Naive B cell (primary cell): ENCODE data around the gene WRAP73. TPM values are rescaled to one million over a fixed set of nuclear protein-coding genes. Genes with fewer than 3 reads are reported as not detected.
"Not testable (repeated sequence)": the region's sequence is repeated elsewhere in the genome, so short reads cannot be mapped to it uniquely, and the experiment has no call there.

Source experiments
- ATAC-seq, 2 donors: fragments of 150-1000 bp; cut with Tn5 transposase; 2 replicates each; pipeline ENCODE4 v1.10.0; 2021; ENCODE audit warnings: low read depth in 2 of 2, mild to moderate bottlenecking in 2 of 2, moderate library complexity in 2 of 2
- DNase-seq: peaks from one replicate; pipeline ENCODE4 v3.0.0; 2022
- H3K27ac Mint-ChIP-seq, 6 donors: one replicate each; pipeline ENCODE4 v1.8.0; 2020 to 2022; ENCODE audit warnings: mild to moderate bottlenecking in 6 of 6, mixed read lengths in 6 of 6, moderate library complexity in 5 of 6, inconsistent platforms in 2 of 6
- H3K27me3 Mint-ChIP-seq, 3 donors: one replicate each; pipeline ENCODE4 v1.8.0; 2021 to 2022; ENCODE audit warnings: mixed read lengths in 3 of 3, mild to moderate bottlenecking in 1 of 3
- H3K36me3 Mint-ChIP-seq, 2 donors: one replicate each; pipeline ENCODE4 v1.8.0; 2020 to 2022; ENCODE audit warnings: mixed read lengths in 2 of 2, inconsistent platforms in 1 of 2, mild to moderate bottlenecking in 1 of 2
- H3K4me1 Mint-ChIP-seq, 3 donors: one replicate each; pipeline ENCODE4 v1.8.0; 2020 to 2022; ENCODE audit warnings: mixed read lengths in 3 of 3, inconsistent platforms in 1 of 3, mild to moderate bottlenecking in 1 of 3, moderate library complexity in 1 of 3
- H3K4me3 Mint-ChIP-seq, 8 donors: one replicate each; pipeline ENCODE4 v1.8.0; 2020 to 2022; ENCODE audit warnings: mild to moderate bottlenecking in 8 of 8, mixed read lengths in 8 of 8, moderate library complexity in 8 of 8, inconsistent platforms in 2 of 8
- H3K9me3 Mint-ChIP-seq, 7 donors: one replicate each; pipeline ENCODE4 v1.8.0; 2020 to 2022; ENCODE audit warnings: mixed read lengths in 7 of 7, mild to moderate bottlenecking in 5 of 7, inconsistent platforms in 2 of 7, moderate library complexity in 1 of 7
- polyA plus RNA-seq, 6 donors: library from polyadenylated mRNA; unstranded; fragments of 300-500 nt; fragmentation: Illumina TruSeq; gene quantifications; one replicate each; pipeline ENCODE4 v1.2.3, GENCODE V29; 2021; ENCODE audit warnings: low read depth in 6 of 6

Gene WRAP73
- polyA plus RNA-seq, 6 donors from 2014 or later, result 23.4 to 58.3 (median 27.7) TPM

- no peak for DNase-seq
- H3K27me3 Mint-ChIP-seq, result peaks cover 0 to 4% (median 0%) of the 10 kb centered on the region in 3 donors
- no peaks in the 10 kb centered on the region for H3K9me3 Mint-ChIP-seq
- peaks cover 21 to 34% (median 23%) of the 10 kb centered on the region in 3 donors for H3K4me1 Mint-ChIP-seq
- peak overlapping the region in 1 of 6 donors; percentile 44 for H3K27ac Mint-ChIP-seq
- H3K4me3 Mint-ChIP-seq, result no peak overlapping the region
- ATAC-seq, result no peak
- no peaks in the 10 kb centered on the region for H3K36me3 Mint-ChIP-seq
These were observed 55.1 kb downstream of the WRAP73 start for GRCh38 chr1:3594706-3595377.

GRCh38 chr1:3593745-3594144 is 56.2 kb downstream of the WRAP73 start:
- Mint-ChIP-seq H3K27ac (peak overlapping the region in 3 of 6 donors; percentile 75 to 88 (median 81)), H3K9me3 (no peaks in the 10 kb centered on the region)

GRCh38 chr1:3593334-3593733 is 56.6 kb downstream of the WRAP73 start:
- Mint-ChIP-seq H3K27me3 (no peaks in the 10 kb centered on the region), H3K36me3 (no peaks in the 10 kb centered on the region), H3K27ac (peak overlapping the region in 1 of 6 donors; percentile 75), H3K4me3 (peak overlapping the region in 2 of 8 donors; percentile 21 to 60), H3K4me1 (peaks cover 21 to 25% (median 22%) of the 10 kb centered on the region in 3 donors), H3K9me3 (no peaks in the 10 kb centered on the region)
- DNase-seq (no peak), ATAC-seq (no peak)

More at GRCh38 chr1:3593745-3594144, 56.2 kb downstream of the WRAP73 start:
- DNase-seq (no peak), ATAC-seq (no peak)
- Mint-ChIP-seq H3K27me3 (no peaks in the 10 kb centered on the region), H3K4me3 (peak overlapping the region in 2 of 8 donors; percentile 21 to 60), H3K36me3 (no peaks in the 10 kb centered on the region), H3K4me1 (peaks cover 21 to 29% (median 23%) of the 10 kb centered on the region in 3 donors)

GRCh38 chr1:3590951-3591865 is 58.7 kb downstream of the WRAP73 start:
- Mint-ChIP-seq H3K4me1 (peaks cover 6 to 9% (median 8%) of the 10 kb centered on the region in 3 donors), H3K4me3 (no peak overlapping the region), H3K27ac (no peak overlapping the region), H3K27me3 (no peaks in the 10 kb centered on the region), H3K36me3 (no peaks in the 10 kb centered on the region), H3K9me3 (no peaks in the 10 kb centered on the region)
- ATAC-seq (no peak), DNase-seq (no peak)

- no peaks in the 10 kb centered on the region for H3K36me3 Mint-ChIP-seq
- no peak overlapping the region for H3K27ac Mint-ChIP-seq
- no peak for DNase-seq
- H3K9me3 Mint-ChIP-seq, result no peaks in the 10 kb centered on the region
- H3K4me3 Mint-ChIP-seq, result no peak overlapping the region
- no peaks in the 10 kb centered on the region for H3K27me3 Mint-ChIP-seq
- peaks cover 5 to 8% (median 6%) of the 10 kb centered on the region in 3 donors for H3K4me1 Mint-ChIP-seq
- ATAC-seq, result no peak
These were observed 59.7 kb downstream of the WRAP73 start for GRCh38 chr1:3590139-3590763.

- Mint-ChIP-seq H3K9me3 (no peaks in the 10 kb centered on the region), H3K4me1 (peaks cover 0 to 3% (median under 1%) of the 10 kb centered on the region in 3 donors), H3K4me3 (no peak overlapping the region), H3K36me3 (no peaks in the 10 kb centered on the region), H3K27ac (no peak overlapping the region), H3K27me3 (no peaks in the 10 kb centered on the region)
- ATAC-seq (no peak), DNase-seq (no peak)
These were observed 61.5 kb downstream of the WRAP73 start for GRCh38 chr1:3588395-3588794.

- H3K27me3 Mint-ChIP-seq, result peaks cover 0 to 6% (median 0%) of the 10 kb centered on the region in 3 donors
- H3K4me3 Mint-ChIP-seq, result no peak overlapping the region
- H3K27ac Mint-ChIP-seq, result no peak overlapping the region
- H3K9me3 Mint-ChIP-seq, result no peaks in the 10 kb centered on the region
- no peak for ATAC-seq
- peaks cover 0 to 4% (median 0%) of the 10 kb centered on the region in 3 donors for H3K4me1 Mint-ChIP-seq
- no peaks in the 10 kb centered on the region for H3K36me3 Mint-ChIP-seq
- DNase-seq, result no peak
These were observed 62.7 kb downstream of the WRAP73 start for GRCh38 chr1:3586986-3587759.

- no peak for ATAC-seq
- H3K9me3 Mint-ChIP-seq, result no peaks in the 10 kb centered on the region
- peaks cover 0 to 4% (median 2%) of the 10 kb centered on the region in 3 donors for H3K4me1 Mint-ChIP-seq
- H3K27ac Mint-ChIP-seq, result no peak overlapping the region
- peaks cover 0 to 6% (median 0%) of the 10 kb centered on the region in 3 donors for H3K27me3 Mint-ChIP-seq
- no peaks in the 10 kb centered on the region for H3K36me3 Mint-ChIP-seq
- DNase-seq, result no peak
- no peak overlapping the region for H3K4me3 Mint-ChIP-seq
These were observed 63.8 kb downstream of the WRAP73 start for GRCh38 chr1:3585940-3586568.

GRCh38 chr1:3585353-3585868 is 64.5 kb downstream of the WRAP73 start:
- not testable (repeated sequence) for ATAC-seq

GRCh38 chr1:3584915-3585314 is 65.0 kb downstream of the WRAP73 start:
- no peak for DNase-seq
- Mint-ChIP-seq H3K4me1 (peaks cover 0 to 4% (median 3%) of the 10 kb centered on the region in 3 donors), H3K9me3 (no peaks in the 10 kb centered on the region), H3K27me3 (peaks cover 0 to 6% (median 0%) of the 10 kb centered on the region in 3 donors), H3K36me3 (no peaks in the 10 kb centered on the region), H3K4me3 (no peak overlapping the region), H3K27ac (no peak overlapping the region)
- ATAC-seq, result no peak

More at GRCh38 chr1:3585353-3585868, 64.5 kb downstream of the WRAP73 start:
- not testable (repeated sequence) for H3K4me1 Mint-ChIP-seq, DNase-seq, H3K4me3 Mint-ChIP-seq, H3K27ac Mint-ChIP-seq, H3K9me3 Mint-ChIP-seq, H3K36me3 Mint-ChIP-seq, H3K27me3 Mint-ChIP-seq

- ATAC-seq, DNase-seq, H3K4me1 Mint-ChIP-seq, H3K9me3 Mint-ChIP-seq, H3K27ac Mint-ChIP-seq, H3K36me3 Mint-ChIP-seq, H3K4me3 Mint-ChIP-seq: not testable (repeated sequence)
- H3K27me3 Mint-ChIP-seq, result peaks cover 0 to 12% (median 0%) of the 10 kb centered on the region in 3 donors
These were observed 66.2 kb downstream of the WRAP73 start for GRCh38 chr1:3583751-3584150.

GRCh38 chr1:3581296-3582036 is 68.4 kb downstream of the WRAP73 start:
- no peaks in the 10 kb centered on the region for H3K9me3 Mint-ChIP-seq
- DNase-seq (no peak), ATAC-seq (no peak)
- H3K4me1 Mint-ChIP-seq, result peaks cover 15 to 20% (median 15%) of the 10 kb centered on the region in 3 donors
- no peaks in the 10 kb centered on the region for H3K36me3 Mint-ChIP-seq
- peaks cover 0 to 12% (median 0%) of the 10 kb centered on the region in 3 donors for H3K27me3 Mint-ChIP-seq
- no peak overlapping the region for H3K4me3 Mint-ChIP-seq
- no peak overlapping the region for H3K27ac Mint-ChIP-seq
